ENCODE data around the gene ZNF761.
"Not testable (repeated sequence)": the region's sequence is repeated elsewhere in the genome, so short reads cannot be mapped to it uniquely, and the experiment has no call there.

- TF ChIP-seq CTCF (IDR thresholded peaks at IDR 0.05; ENCODE audit: extremely low read depth in 1 of 2, insufficient read depth in 1 of 2, low read depth in 1 of 2, low read length in 2 of 2); MYC (IDR thresholded peaks at IDR 0.05; ENCODE audit: low read depth, low read length); POLR2A (IDR thresholded peaks at IDR 0.05; ENCODE audit: low read depth, low read length); EZH2 (IDR thresholded peaks at IDR 0.05; ENCODE audit: borderline replicate concordance, low read depth, low read length, severe bottlenecking); JUN (IDR thresholded peaks at IDR 0.05; ENCODE audit: borderline replicate concordance, insufficient read depth, insufficient read length, low read depth): not testable (repeated sequence)
Observed at GRCh38 chr19:53474832-53475231, 43.0 kb downstream of the ZNF761 start.
